ENCODE results near the gene GOLGA5. TPM values are rescaled to one million over a fixed set of nuclear protein-coding genes. Genes with fewer than 3 reads are reported as not detected.

GOLGA5 gene
- total RNA-seq, 1 donor from 2014 or later: 27.6 TPM

DNA sequence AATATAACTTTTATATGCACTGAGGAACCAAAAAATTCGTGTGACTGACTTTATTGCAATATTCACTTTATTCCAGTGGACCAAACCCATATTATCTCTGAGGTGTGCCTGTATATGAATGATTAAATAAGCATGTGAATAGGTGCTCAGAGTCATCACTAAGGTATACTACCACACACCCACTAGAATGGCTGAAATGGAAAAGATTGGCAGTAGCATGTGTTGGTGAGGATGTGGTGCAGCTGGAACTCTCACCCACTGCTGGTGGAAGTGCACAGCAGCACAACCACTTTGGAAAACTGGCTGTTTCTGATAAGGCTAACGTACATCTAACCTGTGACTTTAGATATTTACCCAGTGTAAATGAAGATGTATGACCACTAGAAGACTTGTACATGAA, 36.8 kb downstream of the GOLGA5 start:
- Mint-ChIP-seq H3K4me1 (ENCODE audit: unreplicated experiment) (peaks cover 5% of the 10 kb centered on the region), H3K9me3 (no peaks in the 10 kb centered on the region), H3K27ac (no peak overlapping the region), H3K27me3 (no peaks in the 10 kb centered on the region), H3K4me3 (no peak overlapping the region), H3K36me3 (peaks cover 28% of the 10 kb centered on the region)
- TF ChIP-seq, protein P1, sequence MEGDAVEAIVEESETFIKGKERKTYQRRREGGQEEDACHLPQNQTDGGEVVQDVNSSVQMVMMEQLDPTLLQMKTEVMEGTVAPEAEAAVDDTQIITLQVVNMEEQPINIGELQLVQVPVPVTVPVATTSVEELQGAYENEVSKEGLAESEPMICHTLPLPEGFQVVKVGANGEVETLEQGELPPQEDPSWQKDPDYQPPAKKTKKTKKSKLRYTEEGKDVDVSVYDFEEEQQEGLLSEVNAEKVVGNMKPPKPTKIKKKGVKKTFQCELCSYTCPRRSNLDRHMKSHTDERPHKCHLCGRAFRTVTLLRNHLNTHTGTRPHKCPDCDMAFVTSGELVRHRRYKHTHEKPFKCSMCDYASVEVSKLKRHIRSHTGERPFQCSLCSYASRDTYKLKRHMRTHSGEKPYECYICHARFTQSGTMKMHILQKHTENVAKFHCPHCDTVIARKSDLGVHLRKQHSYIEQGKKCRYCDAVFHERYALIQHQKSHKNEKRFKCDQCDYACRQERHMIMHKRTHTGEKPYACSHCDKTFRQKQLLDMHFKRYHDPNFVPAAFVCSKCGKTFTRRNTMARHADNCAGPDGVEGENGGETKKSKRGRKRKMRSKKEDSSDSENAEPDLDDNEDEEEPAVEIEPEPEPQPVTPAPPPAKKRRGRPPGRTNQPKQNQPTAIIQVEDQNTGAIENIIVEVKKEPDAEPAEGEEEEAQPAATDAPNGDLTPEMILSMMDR (conservative IDR thresholded peaks at IDR 0.05): no peak
- DNase-seq (ENCODE audit: extremely low spot score, unreplicated experiment): no peak

- Mint-ChIP-seq H3K36me3 (peaks cover 28% of the 10 kb centered on the region), H3K27me3 (no peaks in the 10 kb centered on the region), H3K9me3 (no peaks in the 10 kb centered on the region), H3K27ac (no peak overlapping the region), H3K4me3 (no peak overlapping the region), H3K4me1 (ENCODE audit: unreplicated experiment) (peaks cover 5% of the 10 kb centered on the region)
- TF ChIP-seq, protein P1 (conservative IDR thresholded peaks at IDR 0.05): no peak
- no peak for DNase-seq (ENCODE audit: extremely low spot score, unreplicated experiment)
Observed at GRCh38 chr14:92832137-92832700, 38.1 kb downstream of the GOLGA5 start.

DNA sequence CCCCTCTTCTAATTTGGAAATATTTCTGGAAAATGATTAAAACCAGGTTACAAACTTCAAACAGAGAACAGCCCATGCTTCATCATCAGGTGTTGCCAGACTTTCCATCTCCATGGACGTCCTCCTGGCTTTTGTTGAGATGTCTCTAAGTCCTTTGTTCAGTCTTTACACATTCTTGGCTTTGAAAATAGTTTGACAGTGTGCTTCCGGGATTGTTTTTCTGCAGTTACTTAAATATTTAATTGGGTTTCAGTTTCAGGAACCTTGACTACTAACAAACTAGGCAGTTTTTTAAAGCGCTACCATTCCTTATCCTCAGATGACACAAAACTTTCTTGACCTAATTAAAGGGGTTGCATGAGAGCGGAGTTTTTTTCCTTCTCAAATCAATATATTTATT, 47.8 kb downstream of the GOLGA5 start:
- no peaks in the 10 kb centered on the region for H3K9me3 Mint-ChIP-seq
- no peak for DNase-seq (ENCODE audit: extremely low spot score, unreplicated experiment)
- no peaks in the 10 kb centered on the region for H3K4me1 Mint-ChIP-seq (ENCODE audit: unreplicated experiment)
- TF ChIP-seq, protein P1 (conservative IDR thresholded peaks at IDR 0.05): no peak
- peaks cover 18% of the 10 kb centered on the region for H3K36me3 Mint-ChIP-seq
- no peak overlapping the region for H3K27ac Mint-ChIP-seq
- no peaks in the 10 kb centered on the region for H3K27me3 Mint-ChIP-seq
- no peak overlapping the region for H3K4me3 Mint-ChIP-seq

DNA sequence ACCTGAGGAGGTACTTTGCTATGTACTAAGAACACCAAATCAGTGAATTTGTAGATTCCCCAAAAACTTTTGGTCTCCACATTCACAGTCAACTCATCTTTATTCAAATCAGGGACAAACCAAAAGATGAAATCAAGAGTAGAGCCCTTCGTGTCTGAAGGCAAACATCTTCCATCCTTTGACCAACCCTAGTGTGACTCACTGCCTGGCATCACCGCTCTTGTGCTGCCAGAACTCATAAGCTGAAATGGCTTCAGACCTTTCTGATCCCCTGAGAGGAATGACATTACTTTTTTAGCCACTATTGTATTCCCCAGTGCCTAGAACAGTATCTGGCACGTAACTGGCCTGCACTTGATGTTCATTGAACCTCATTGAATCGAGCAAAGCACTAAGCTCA, 50.1 kb downstream of the GOLGA5 start:
- Mint-ChIP-seq H3K9me3 (no peaks in the 10 kb centered on the region), H3K27ac (no peak overlapping the region), H3K36me3 (peaks cover 18% of the 10 kb centered on the region), H3K4me1 (ENCODE audit: unreplicated experiment) (no peaks in the 10 kb centered on the region), H3K4me3 (no peak overlapping the region), H3K27me3 (no peaks in the 10 kb centered on the region)
- no peak for DNase-seq (ENCODE audit: extremely low spot score, unreplicated experiment)
- TF ChIP-seq, protein P1 (conservative IDR thresholded peaks at IDR 0.05): no peak

DNA sequence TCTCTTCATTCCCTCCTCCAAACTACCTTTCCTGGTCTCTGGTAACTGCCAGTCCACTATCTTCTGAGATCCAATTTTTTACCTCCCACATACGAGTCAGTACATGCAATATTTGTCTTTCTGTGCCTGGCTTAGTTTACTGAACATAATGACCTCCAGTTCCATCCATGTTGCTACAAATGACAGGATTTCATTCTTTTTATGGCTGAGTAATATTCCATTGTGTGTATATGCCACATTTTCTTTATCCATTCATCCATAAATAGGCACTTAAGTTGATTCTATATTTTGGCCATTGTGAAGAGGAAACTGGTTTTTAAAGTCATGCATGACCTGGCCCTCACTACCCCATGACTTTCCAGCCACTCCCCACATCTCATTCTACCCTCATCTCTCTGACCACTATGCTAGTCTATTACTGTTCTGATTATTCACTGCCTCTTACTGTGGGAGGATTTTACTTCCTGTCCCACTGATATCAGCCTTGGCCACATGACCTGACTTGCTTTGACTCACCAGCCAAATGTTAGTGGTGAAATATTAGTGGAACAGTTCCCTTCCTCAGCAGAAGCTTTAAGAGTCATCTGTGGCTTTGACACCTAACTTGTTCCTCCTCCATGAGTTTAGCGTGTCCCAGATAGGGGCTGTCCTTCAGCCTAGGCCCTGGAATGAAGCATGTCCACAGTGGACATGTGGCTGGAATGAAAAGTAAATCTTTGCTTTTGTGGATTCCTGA, 52.2 kb downstream of the GOLGA5 start:
- Mint-ChIP-seq H3K27me3 (no peaks in the 10 kb centered on the region), H3K9me3 (no peaks in the 10 kb centered on the region), H3K36me3 (peaks cover 9% of the 10 kb centered on the region), H3K4me3 (no peak overlapping the region), H3K4me1 (ENCODE audit: unreplicated experiment) (no peaks in the 10 kb centered on the region), H3K27ac (no peak overlapping the region)
- TF ChIP-seq, protein P1 (conservative IDR thresholded peaks at IDR 0.05): no peak
- DNase-seq (ENCODE audit: extremely low spot score, unreplicated experiment): no peak
